ENCODE data around the gene LPAR2. TPM values are rescaled to one million over a fixed set of nuclear protein-coding genes. Genes with fewer than 3 reads are reported as not detected.
"Not testable (repeated sequence)": the region's sequence is repeated elsewhere in the genome, so short reads cannot be mapped to it uniquely, and the experiment has no call there.

Gene LPAR2
- total and polyA plus RNA-seq, 7 donors, result 0.08 to 1.5 (median 0.42) TPM

DNA sequence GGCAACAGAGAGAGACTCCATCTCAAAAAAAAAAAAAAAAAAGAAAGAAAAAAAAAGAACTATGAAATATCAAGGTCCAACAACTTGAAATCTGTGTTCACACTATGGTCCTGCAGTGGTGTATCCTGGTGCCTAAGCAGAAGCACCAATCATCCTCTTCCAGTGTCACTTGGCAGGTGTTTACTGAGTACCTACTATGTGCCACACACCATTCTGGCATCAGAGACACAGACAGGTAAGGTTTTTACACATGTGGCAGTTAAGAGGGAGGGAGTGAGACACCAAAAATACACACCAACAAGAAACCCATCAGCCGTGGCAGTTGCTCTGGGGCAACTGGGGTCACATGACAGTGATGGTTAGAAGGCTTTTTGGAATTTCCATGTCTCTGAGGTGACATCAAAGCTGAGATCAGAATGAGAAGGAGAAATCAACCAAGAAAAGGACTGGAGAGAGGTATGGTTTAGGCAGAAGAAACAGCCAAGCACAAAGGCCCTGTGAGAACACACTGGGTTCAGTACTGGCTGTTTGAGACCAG, 27.2 kb downstream of the LPAR2 start:
- Histone ChIP-seq H3K4me1 (no peaks in the 10 kb centered on the region), H3K4me3 (no peak overlapping the region), H3K36me3 (ENCODE audit: insufficient read depth in 1 of 2, low read depth in 1 of 2) (no peaks in the 10 kb centered on the region), H3K27me3 (ENCODE audit: insufficient read depth in 3 of 3, low read length in 2 of 3) (no peaks in the 10 kb centered on the region), H3K27ac (no peak overlapping the region), H3K9me3 (no peaks in the 10 kb centered on the region)
- no peak for ATAC-seq
- TF ChIP-seq, protein P1, sequence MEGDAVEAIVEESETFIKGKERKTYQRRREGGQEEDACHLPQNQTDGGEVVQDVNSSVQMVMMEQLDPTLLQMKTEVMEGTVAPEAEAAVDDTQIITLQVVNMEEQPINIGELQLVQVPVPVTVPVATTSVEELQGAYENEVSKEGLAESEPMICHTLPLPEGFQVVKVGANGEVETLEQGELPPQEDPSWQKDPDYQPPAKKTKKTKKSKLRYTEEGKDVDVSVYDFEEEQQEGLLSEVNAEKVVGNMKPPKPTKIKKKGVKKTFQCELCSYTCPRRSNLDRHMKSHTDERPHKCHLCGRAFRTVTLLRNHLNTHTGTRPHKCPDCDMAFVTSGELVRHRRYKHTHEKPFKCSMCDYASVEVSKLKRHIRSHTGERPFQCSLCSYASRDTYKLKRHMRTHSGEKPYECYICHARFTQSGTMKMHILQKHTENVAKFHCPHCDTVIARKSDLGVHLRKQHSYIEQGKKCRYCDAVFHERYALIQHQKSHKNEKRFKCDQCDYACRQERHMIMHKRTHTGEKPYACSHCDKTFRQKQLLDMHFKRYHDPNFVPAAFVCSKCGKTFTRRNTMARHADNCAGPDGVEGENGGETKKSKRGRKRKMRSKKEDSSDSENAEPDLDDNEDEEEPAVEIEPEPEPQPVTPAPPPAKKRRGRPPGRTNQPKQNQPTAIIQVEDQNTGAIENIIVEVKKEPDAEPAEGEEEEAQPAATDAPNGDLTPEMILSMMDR (IDR thresholded peaks at IDR 0.05), result no peak
- intact Hi-C loops (cut with DNase I), result no loop called here
- no peak for DNase-seq
- 67 to 77% (median 71%) methylated on average over 1 of the region's 1 CpG for WGBS, 3 donors

GRCh38 chr19:19598728-19599451, 29.1 kb downstream of the LPAR2 start:
- H3K4me1 ChIP-seq; DNase-seq; H3K9me3 ChIP-seq; H3K27ac ChIP-seq; intact Hi-C loops (cut with DNase I); H3K36me3 ChIP-seq (ENCODE audit: insufficient read depth in 1 of 2, low read depth in 1 of 2); ATAC-seq; H3K27me3 ChIP-seq (ENCODE audit: insufficient read depth in 3 of 3, low read length in 2 of 3); H3K4me3 ChIP-seq: not testable (repeated sequence)
- WGBS, 3 donors, result 91 to 94% (median 93%) methylated on average over 20 of the region's 20 CpGs

GRCh38 chr19:19597809-19598306, 30.2 kb downstream of the LPAR2 start:
- no peak overlapping the region for H3K4me3 ChIP-seq
- H3K27me3 ChIP-seq (ENCODE audit: insufficient read depth in 3 of 3, low read length in 2 of 3), result no peaks in the 10 kb centered on the region
- H3K4me1 ChIP-seq, result no peaks in the 10 kb centered on the region
- WGBS, 3 donors, result 78 to 81% (median 78%) methylated on average over 8 of the region's 8 CpGs
- DNase-seq (no peak), ATAC-seq (no peak)
- intact Hi-C loops (cut with DNase I), result no loop called here
- H3K36me3 ChIP-seq (ENCODE audit: insufficient read depth in 1 of 2, low read depth in 1 of 2), result no peaks in the 10 kb centered on the region
- no peak overlapping the region for H3K27ac ChIP-seq
- TF ChIP-seq, protein P1 (IDR thresholded peaks at IDR 0.05), result no peak
- no peaks in the 10 kb centered on the region for H3K9me3 ChIP-seq

- Histone ChIP-seq H3K4me1 (no peaks in the 10 kb centered on the region), H3K27ac (no peak overlapping the region), H3K27me3 (ENCODE audit: insufficient read depth in 3 of 3, low read length in 2 of 3) (no peaks in the 10 kb centered on the region), H3K9me3 (no peaks in the 10 kb centered on the region), H3K4me3 (no peak overlapping the region), H3K36me3 (ENCODE audit: insufficient read depth in 1 of 2, low read depth in 1 of 2) (no peaks in the 10 kb centered on the region)
- DNase-seq (no peak), ATAC-seq (peak in 2 of 4 donors; percentile 46 to 50)
- WGBS, 3 donors, result 46 to 50% (median 49%) methylated on average over 8 of the region's 8 CpGs
- TF ChIP-seq, protein P1 (IDR thresholded peaks at IDR 0.05), result no peak
- intact Hi-C loops (cut with DNase I), result no loop called here
Measured at GRCh38 chr19:19595171-19595701, 32.8 kb downstream of the LPAR2 start.

DNA sequence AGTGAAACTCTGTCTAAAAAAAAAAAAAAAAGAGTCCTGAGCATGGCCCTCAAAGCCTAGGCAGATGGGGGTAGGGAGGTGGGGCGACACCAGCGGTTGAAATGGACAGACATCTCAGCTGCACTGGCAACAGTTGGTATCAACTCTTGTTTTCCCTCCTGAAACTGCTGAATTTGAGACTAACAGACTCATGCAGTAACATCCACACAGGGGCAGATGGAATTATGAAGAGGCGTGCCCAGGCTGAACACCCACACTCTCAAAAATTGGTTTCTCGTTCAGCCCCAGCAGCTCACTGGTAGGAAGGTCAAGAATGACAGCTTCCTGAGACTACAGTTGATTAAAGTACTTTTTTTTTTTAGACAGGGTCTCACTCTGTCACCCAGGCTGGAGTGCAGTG, 33.6 kb downstream of the LPAR2 start:
- no peak overlapping the region for H3K4me3 ChIP-seq
- H3K4me1 ChIP-seq, result no peaks in the 10 kb centered on the region
- intact Hi-C loops (cut with DNase I), result no loop called here
- no peak for DNase-seq
- no peaks in the 10 kb centered on the region for H3K9me3 ChIP-seq
- no peaks in the 10 kb centered on the region for H3K36me3 ChIP-seq (ENCODE audit: insufficient read depth in 1 of 2, low read depth in 1 of 2)
- TF ChIP-seq, protein P1 (IDR thresholded peaks at IDR 0.05), result no peak
- H3K27me3 ChIP-seq (ENCODE audit: insufficient read depth in 3 of 3, low read length in 2 of 3), result no peaks in the 10 kb centered on the region
- no peak for ATAC-seq
- WGBS, 3 donors, result 88 to 92% (median 91%) methylated on average over 4 of the region's 4 CpGs
- H3K27ac ChIP-seq, result no peak overlapping the region
